ACC112 (cell line): ENCODE results near the gene HDGF.
A peak's percentile ranks its signal among the peaks of the same experiment; 100 is the strongest.

Experiments used
- H2AFZ ChIP-seq: fragments of 200-600 bp; sonication (generic); one replicate; pipeline ENCODE4 v1.6.0; 2017; ENCODE audit warnings: antibody characterized with exemption, low read length; ENCODE audit not compliant: unreplicated experiment
- H3K27ac ChIP-seq: fragments of 200-600 bp; sonication (generic); 2 replicates; pipeline ENCODE4 v1.5.1; 2014; ENCODE audit warnings: low read depth, mild to moderate bottlenecking, antibody characterized with exemption, low read length, moderate library complexity
- H3K27me3 ChIP-seq: fragments of 200-600 bp; sonication (generic); 2 replicates; pipeline ENCODE4 v1.6.1; 2014; ENCODE audit warnings: mild to moderate bottlenecking, antibody characterized with exemption, low read length, moderate library complexity, mixed read lengths; ENCODE audit not compliant: insufficient read depth
- H3K36me3 ChIP-seq: fragments of 200-600 bp; sonication (generic); 2 replicates; pipeline ENCODE4 v1.6.1; 2016; ENCODE audit warnings: mild to moderate bottlenecking, antibody characterized with exemption, low read length, moderate library complexity, mixed read lengths; ENCODE audit not compliant: insufficient read depth
- H3K4me1 ChIP-seq: fragments of 200-600 bp; sonication (generic); one replicate; pipeline ENCODE4 v1.6.1; 2016; ENCODE audit warnings: low read length, mixed read lengths; ENCODE audit not compliant: insufficient read depth, unreplicated experiment, control insufficient read depth
- H3K4me3 ChIP-seq: fragments of 200-600 bp; sonication (generic); 2 replicates; pipeline ENCODE4 v1.5.1; 2014; ENCODE audit warnings: mild to moderate bottlenecking, low read depth, low read length
- H3K79me2 ChIP-seq: fragments of 200-600 bp; sonication (generic); one replicate; pipeline ENCODE4 v1.6.0; 2016; ENCODE audit warnings: low read length; ENCODE audit not compliant: control insufficient read depth, unreplicated experiment, insufficient read depth

Gene HDGF

GRCh38 chr1:156751757-156752481, 444 bp upstream of the HDGF start:
- Histone ChIP-seq H3K36me3 (no peaks in the 10 kb centered on the region), H2AFZ (peak overlapping the region; percentile 84), H3K4me1 (peaks cover 36% of the 10 kb centered on the region), H3K27ac (peak overlapping the region; percentile 100), H3K79me2 (peaks cover 58% of the 10 kb centered on the region), H3K27me3 (no peaks in the 10 kb centered on the region), H3K4me3 (peak overlapping the region; percentile 99)

GRCh38 chr1:156750711-156751450, 594 bp downstream of the HDGF start:
- H3K4me1 ChIP-seq = peaks cover 42% of the 10 kb centered on the region
- H2AFZ ChIP-seq = peak overlapping the region; percentile 48
- peak overlapping the region; percentile 100 for H3K27ac ChIP-seq
- H3K79me2 ChIP-seq = peaks cover 68% of the 10 kb centered on the region
- no peaks in the 10 kb centered on the region for H3K36me3 ChIP-seq
- no peaks in the 10 kb centered on the region for H3K27me3 ChIP-seq
- peak overlapping the region; percentile 99 for H3K4me3 ChIP-seq

GRCh38 chr1:156750191-156750672, 1.2 kb downstream of the HDGF start:
- peaks cover 75% of the 10 kb centered on the region for H3K79me2 ChIP-seq
- peak overlapping the region; percentile 100 for H3K27ac ChIP-seq
- H2AFZ ChIP-seq = no peak overlapping the region
- H3K4me3 ChIP-seq = peak overlapping the region; percentile 99
- H3K36me3 ChIP-seq = peaks cover 3% of the 10 kb centered on the region; the same call in 1 of the 2 replicates
- H3K27me3 ChIP-seq = no peaks in the 10 kb centered on the region
- H3K4me1 ChIP-seq = peaks cover 47% of the 10 kb centered on the region

- Histone ChIP-seq H3K79me2 (peaks cover 81% of the 10 kb centered on the region), H3K27ac (peak overlapping the region; percentile 100), H3K4me3 (peak overlapping the region; percentile 99), H3K4me1 (peaks cover 47% of the 10 kb centered on the region), H3K27me3 (no peaks in the 10 kb centered on the region), H3K36me3 (peaks cover 3% of the 10 kb centered on the region; the same call in 1 of the 2 replicates), H2AFZ (no peak overlapping the region)
Observed at GRCh38 chr1:156749419-156750118, 1.9 kb downstream of the HDGF start.

GRCh38 chr1:156748670-156749418, 2.6 kb downstream of the HDGF start:
- peaks cover 47% of the 10 kb centered on the region for H3K4me1 ChIP-seq
- H3K36me3 ChIP-seq = peaks cover 3% of the 10 kb centered on the region; the same call in 1 of the 2 replicates
- peaks cover 82% of the 10 kb centered on the region for H3K79me2 ChIP-seq
- H3K4me3 ChIP-seq = peak overlapping the region; percentile 99
- H3K27ac ChIP-seq = peak overlapping the region; percentile 100
- H2AFZ ChIP-seq = no peak overlapping the region
- H3K27me3 ChIP-seq = no peaks in the 10 kb centered on the region

- Histone ChIP-seq H3K79me2 (peaks cover 80% of the 10 kb centered on the region), H3K27me3 (no peaks in the 10 kb centered on the region), H3K4me1 (peaks cover 45% of the 10 kb centered on the region), H2AFZ (no peak overlapping the region), H3K27ac (peak overlapping the region; percentile 100), H3K4me3 (peak overlapping the region; percentile 99), H3K36me3 (peaks cover 3% of the 10 kb centered on the region; the same call in 1 of the 2 replicates)
Observed at GRCh38 chr1:156747742-156748669, 3.5 kb downstream of the HDGF start.

- Histone ChIP-seq H3K4me3 (peak overlapping the region; percentile 99), H2AFZ (no peak overlapping the region), H3K79me2 (peaks cover 70% of the 10 kb centered on the region), H3K36me3 (peaks cover 7% of the 10 kb centered on the region; the same call in 1 of the 2 replicates), H3K27me3 (no peaks in the 10 kb centered on the region), H3K4me1 (peaks cover 43% of the 10 kb centered on the region), H3K27ac (peak overlapping the region; percentile 100)
Observed at GRCh38 chr1:156746728-156747631, 4.5 kb downstream of the HDGF start.

GRCh38 chr1:156746406-156746727, 5.1 kb downstream of the HDGF start:
- H3K27ac ChIP-seq = peak overlapping the region; percentile 100
- H3K4me3 ChIP-seq = peak overlapping the region; percentile 78
- peaks cover 13% of the 10 kb centered on the region for H3K36me3 ChIP-seq
- H3K27me3 ChIP-seq = no peaks in the 10 kb centered on the region
- H2AFZ ChIP-seq = no peak overlapping the region
- H3K4me1 ChIP-seq = peaks cover 49% of the 10 kb centered on the region
- peaks cover 67% of the 10 kb centered on the region for H3K79me2 ChIP-seq

- Histone ChIP-seq H3K79me2 (peaks cover 62% of the 10 kb centered on the region), H3K4me3 (peak overlapping the region; percentile 78), H3K4me1 (peaks cover 51% of the 10 kb centered on the region), H3K27me3 (no peaks in the 10 kb centered on the region), H3K36me3 (peaks cover 14% of the 10 kb centered on the region), H3K27ac (peak overlapping the region; percentile 100), H2AFZ (no peak overlapping the region)
Observed at GRCh38 chr1:156745881-156746280, 5.6 kb downstream of the HDGF start.
